Stimulated activated CD8-positive, alpha-beta memory T cell treated with anti-CD3 and anti-CD28 coated beads, Interleukin-15, amount 100 ng/mL, for 1 hour (primary cell): ENCODE measurements around the gene SCN2B.
A peak's percentile ranks its signal among the peaks of the same experiment; 100 is the strongest.
"Not testable (repeated sequence)": the region's sequence is repeated elsewhere in the genome, so short reads cannot be mapped to it uniquely, and the experiment has no call there.

ENCODE experiments used
- DNase-seq: peaks from one replicate; pipeline ENCODE4 v3.0.0-alpha.2; 2020; ENCODE audit warnings: low read depth

The SCN2B gene

DNA sequence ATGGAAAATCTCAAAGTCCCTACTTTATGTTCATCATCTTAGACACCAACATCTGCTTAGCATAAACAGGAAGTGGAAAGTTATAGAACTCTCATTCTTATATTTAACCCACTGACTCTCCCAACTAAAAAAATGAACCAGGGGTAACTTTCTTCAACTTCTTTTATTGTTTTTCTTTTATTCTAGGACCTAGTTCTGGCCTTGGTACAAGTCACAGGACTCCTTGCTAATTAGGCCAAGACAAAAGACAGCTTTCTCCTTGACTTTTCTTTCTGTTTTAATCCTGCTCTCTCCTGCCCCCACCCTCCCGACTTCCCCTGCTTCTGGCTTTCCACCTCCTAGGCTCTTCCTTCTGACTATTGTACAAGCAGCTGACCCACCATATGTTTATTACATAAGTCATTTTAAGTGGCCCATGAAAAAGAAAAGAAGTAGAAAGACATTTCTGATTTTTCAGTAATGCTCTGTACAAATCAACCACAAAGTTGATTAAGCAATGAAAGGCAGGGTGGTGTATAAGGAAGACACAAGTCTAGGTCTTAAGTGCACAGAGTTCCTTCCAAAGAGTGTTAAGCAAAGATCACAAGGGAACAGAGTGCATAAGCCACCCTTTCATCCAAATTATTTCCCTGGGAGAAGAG lies 30.1 kb upstream of the SCN2B start:
- DNase-seq, result no peak

DNA sequence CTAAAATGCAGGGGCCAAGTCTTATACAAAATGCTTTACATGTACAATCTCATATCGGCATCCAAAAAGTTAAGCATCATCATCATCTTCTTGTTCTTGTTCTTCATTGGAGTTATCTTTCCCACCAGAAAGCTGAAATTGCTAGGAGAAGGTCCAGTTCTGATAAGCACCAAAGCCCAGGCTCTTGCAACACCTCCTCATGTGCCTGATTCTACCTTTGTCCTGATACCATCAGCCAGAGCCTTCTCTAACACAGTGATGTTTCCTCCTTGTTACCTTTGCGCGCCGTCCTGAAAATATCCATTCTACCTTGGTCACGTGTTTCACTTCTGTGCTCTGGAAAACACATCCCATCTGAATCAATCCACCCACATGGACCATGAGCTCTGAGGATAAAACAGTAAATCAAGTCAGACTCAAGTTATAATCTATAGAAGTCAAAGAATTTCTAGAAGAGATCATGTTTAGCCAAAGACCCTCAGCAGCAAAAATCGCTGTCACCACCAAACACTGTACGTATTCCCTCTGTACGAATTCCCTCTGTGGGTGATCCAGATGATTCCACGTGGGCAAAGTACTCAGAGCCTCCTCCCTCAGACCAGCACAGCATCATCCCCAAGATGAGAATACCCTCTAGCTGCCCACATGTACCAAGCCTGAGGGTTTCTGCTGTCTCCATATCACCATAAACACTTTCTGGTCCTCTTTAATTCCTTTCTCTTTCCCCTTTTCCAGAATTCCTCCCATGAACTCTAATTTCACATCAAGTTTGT lies 29.4 kb upstream of the SCN2B start:
- no peak for DNase-seq

DNA sequence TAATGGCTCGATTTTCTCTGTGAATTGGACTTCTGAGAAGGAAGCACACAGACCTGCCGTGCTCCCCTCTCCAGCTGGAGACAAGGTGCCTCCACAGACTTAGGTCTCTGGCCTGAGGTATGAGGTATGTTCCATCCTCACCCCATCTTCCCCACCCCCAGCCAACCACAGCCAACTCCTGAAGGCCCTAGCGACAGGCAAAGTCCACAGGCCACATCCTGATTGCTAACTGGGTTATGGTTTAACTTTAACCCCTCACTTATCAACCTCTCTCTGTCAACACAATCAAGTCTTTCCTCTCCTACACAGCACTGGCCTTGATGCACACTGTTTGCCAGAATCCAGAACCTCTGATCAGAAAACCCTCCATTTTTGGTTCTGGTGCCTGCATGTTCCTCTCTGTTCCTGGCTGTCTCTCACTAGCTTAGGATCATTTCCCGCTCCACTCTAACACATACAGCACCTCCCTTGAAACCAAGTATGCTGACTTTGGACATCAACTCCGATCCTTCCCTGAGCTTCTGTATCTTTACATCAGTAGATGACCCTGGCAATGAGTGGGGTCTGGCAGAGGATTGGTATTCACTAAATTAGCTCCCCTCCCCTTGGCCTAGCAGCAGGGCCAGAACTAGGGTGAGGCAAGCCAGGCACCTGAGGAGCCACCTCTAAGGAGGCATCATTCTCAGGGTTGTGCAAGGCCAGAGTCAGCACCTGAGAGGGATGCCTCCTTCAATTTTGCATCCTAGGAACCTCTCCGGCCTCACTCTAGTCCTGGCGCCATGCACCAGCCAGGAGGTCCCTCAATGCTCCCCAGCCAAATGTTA lies 26.4 kb upstream of the SCN2B start:
- DNase-seq, result no peak

DNA sequence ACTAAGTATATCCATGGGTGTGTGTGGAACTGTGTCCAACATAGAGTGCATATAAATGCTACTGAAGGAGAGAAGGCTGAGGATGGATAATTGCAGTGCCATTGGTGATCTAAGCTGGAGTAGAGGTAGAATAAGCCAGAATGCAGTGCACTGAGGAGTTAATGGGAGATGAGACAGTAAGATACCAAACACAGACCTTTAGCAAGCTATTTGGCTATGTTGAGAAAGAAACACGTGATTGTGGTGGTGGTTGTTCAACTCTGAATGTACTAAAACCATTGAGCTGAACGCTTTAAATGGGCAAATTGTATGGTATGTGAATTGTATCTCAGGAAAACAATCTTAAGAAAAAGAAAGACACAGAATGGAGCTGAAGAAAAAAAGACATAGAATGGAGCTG lies 25.5 kb upstream of the SCN2B start:
- no peak for DNase-seq

DNA sequence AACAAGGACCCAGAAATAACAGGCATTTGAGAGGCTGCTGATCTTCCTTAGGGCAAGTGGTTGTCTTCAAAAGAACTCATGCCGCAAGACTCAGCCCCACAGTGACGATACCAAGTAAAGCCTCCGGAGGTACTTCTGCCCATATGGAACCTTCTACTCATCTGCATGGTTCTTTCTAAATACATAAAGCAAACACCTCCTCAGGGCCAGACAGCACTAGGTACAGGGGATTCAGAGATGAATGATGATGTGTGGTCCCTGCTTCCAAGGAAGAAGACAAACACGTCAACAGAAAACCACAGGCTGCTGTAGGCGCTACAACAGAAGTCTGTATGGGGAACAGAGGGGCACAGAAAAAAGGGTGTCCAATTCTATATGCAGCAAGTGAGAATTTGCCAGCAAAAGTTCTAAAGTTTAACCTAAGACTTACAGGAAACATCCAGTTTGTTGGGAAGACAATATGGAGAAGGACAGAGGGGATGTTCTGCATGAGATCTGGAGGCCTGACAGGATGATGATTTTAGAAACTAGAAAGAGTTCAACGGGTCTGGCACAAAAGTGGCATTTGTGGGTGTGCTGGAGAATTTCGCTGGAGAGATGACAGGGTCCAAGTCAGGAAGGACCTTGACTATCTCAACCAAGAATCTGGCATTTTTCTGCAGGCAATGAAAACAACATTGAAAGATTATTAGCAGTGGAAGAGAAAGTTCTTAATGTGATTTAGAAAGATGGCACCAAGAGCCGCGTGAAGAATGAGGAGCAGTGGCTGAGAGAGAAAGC lies 24.7 kb upstream of the SCN2B start:
- DNase-seq, result no peak

DNA sequence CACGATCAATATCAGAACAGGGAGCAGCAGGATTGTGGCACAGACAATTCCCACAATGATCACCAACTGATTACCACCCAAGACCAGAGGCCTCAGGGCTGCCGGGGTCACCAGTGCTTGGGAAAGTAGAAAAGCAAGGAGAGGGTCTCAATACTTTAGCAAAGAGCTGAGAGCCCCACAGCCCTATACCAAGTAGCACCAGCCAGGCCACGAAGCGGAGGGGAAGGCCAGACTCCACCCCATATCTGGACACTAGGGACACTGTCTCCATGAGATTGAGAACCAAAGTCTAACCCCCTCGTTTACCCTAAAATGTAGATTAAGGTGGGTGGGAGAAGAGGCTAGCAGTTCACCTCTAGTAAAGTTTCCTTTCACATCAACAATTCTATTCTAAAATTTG lies 24.1 kb upstream of the SCN2B start:
- no peak for DNase-seq

DNA sequence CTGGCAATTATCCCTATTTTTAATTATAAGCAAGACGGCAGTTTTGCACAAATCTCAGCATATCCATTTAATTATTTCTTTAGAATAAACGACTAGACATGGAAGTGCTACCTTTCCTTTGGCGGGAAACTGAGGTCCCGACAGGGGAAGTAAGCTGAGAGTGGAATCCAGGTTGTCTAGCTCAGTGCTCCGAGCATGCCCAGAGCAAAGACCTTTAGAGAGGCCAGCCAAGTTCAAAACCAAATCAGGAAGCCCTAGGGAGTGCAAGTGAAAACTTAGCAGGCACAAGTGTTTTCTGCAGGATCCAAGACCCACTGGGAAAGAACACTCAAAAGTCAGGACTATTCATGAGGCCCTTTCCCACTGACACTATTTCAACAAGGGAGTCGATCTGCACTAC lies 22.7 kb upstream of the SCN2B start:
- no peak for DNase-seq

DNA sequence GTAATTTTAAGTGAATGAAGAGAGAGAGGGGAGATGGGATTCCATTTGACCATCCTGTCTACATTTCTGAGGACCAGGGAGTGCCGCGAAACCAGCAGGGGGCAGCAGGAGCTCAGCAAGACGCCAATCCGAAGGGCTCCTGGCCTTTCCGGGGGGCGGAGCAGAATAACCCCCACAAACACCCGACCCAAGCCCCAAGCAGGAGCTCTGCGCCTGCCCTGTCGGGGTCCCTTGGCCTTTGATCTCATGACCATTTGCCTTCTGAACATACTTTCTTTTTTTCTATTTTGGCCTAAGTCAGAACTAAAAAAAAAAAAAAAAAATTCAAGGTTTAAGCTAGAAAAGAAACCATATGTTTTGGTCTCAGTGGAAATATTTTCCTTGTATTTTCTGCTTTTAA lies 21.9 kb upstream of the SCN2B start:
- DNase-seq, result peak; percentile 80

DNA sequence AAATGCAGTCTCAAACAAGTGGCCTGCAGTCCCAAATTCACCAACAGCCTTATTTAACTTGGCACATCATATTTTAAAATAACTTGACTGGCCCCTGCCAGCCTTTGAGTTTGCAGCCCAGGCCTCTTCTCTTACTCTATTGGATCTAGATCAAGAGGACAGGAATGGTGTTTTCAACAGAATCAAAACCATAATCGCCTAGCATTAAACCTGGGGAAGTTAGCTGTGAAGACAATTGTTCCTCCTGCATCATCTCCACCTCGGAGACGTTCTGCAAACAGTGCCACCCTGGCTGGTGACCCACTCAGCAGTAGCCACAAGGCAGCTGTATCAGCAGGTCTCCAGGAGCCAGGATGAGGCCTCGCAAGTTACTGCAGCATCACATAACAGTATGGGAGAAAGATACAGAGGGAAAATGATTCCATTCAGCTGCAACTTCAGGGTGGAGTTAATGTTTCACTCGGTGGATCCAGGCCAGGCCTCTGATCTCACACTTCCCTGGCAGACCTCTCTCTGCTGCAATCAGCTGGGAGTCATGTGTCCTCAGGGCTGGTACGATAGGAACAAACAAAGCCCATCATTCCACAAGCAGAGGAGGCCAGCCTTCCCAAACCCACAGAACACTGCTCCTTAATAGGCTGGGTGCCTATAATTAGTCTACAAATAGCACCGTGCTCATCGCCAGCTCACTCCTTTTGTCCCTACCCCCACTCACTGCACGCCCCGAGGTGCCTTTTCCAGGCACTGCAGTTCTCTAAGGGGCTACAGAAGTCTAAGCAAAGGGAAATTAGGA lies 18.6 kb upstream of the SCN2B start:
- no peak for DNase-seq

DNA sequence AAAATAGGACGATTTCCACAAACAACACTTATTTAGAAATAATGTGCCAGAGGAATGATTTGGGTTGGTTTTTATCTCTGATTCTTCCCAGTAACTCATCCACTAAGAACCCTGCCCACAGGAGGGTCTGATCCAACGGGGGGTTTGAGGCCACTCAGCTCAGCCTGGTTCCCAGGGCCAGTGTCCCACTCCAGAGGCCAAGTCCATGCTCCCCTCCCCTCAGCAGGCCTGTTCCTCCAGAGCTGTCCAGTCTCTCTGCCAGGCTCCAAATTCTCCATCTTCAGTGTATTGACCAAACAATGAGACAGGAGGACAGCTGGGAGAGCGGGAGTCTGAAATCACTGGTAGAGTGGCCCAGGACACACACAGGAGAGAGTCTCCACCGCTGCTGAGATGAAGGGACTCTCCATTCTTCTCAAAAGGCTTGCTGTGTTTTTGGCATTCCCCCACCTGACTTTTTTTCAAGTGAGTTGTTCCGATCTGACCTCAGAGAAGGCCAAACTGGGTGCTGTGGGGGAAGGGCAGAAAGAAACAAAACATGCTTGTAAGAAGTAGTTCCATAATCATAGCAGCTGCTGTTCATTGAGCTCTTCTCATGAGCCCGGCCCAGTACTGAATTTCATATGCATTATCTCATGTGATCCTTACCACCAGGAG lies 17.6 kb upstream of the SCN2B start:
- no peak for DNase-seq

DNA sequence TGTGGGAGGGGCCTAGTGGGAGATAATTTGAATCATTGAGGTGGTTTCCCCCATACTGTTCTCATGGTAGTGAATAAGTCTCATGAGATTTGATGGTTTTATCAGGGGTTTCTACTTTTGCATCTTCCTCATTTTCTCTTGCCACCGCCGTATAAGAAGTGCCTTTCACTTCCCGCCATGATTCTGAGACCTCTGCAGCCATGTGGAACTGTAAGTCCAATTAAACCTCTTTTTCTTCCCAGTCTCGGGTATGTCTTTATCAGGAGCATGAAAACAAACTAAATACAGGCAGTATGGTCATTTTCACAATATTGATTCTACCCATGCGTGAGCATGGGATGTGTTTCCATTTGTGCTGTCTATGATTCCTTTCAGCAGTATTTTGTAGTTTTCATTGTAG lies 16.4 kb upstream of the SCN2B start:
- DNase-seq, result not testable (repeated sequence)

DNA sequence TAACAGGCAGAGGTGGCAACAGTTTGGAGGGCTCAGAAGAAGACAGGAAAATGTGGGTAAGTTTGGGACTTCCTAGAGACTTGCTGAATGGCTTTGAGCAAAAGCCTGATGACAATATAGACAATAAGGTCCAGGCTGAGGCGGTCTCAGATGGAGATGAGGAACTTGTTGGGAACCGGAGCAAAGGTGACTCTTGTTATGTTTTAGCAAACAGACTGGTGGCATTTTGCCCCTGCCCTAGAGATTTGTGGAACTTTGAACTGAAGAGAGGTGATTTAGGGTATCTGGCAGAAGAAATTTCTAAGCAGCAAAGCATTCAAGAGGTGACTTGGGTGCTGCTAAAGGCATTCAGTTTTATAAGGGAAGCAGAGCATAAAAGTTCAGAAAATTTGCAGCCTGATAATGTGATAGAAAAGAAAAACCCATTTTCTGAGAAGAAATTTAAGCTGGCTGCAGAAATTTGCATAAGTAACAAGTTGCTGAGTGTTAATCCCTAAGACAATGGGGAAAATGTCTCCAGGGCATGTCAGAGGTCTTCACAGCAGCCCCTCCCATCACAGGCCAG lies 14.6 kb upstream of the SCN2B start:
- DNase-seq, result not testable (repeated sequence)

DNA sequence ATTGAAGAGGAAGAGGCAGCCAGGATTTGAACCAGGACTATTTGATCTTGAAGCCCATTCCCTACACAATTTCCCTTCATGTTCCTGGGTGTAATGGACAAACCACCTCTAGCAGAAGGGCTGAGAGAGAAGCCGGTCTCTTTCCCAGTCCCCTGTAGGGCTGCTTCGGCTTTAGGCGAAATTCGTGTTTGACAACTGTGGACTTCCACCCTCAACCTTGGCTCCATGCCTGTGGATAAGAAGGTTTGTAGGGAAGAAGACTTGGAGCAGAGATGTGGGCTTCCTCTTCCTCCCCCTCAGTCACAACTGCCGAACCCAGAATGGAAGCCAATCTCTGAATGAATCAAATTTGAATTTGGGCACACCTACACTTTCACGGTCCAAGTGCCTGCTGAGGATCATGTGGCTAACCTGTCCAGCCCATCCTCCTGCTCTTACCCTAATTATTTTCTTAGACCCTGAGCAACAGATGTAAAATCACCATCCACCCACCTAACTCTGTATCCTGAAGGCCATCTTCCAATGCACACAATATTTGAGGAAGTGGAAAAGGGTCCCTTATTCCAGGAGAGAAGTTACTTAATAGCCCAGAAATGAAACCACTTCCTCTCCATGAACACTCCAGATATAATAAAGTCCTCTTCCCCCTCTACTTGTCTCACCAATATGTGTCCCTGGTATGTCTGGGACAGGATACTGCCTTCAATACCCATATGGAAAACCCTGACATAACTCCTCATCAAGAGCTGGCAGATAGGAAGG lies 10.1 kb upstream of the SCN2B start:
- DNase-seq, result no peak

DNA sequence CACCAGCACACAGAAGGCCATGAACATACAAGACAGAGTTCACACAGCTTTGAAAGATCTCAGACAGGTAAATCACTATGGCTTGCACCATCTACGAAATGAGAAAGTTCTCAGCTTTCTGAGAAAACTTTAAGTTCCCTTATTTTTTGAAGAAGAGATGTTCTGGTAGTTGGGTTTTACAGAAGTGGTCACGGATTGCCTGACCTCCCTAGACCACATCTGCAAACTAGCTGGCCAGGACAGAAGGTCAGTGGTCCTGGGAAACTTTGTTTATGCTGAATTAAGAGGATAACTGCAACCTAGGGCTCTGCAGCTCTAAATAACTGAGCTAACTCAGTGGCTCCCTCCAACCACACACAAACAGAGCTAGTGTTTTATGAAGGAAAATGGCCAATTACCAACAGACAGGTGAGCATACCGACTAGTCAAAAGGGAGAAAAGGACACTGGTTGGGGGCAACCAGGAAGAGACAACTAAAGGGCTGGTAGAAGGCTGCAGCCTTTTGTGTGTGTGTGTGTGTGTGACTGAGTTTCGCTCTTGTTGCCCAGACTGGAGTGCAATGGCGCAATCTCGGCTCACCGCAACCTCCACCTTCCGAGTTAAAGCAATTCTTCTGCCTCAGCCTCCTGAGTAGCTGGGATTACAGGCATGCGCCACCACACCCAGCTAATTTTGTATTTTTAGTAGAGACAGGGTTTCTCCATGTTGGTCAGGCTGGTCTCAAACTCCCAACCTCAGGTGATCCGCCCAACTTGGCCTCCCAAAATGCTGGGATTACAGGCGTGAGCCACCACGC lies 8.5 kb upstream of the SCN2B start:
- DNase-seq, result no peak

DNA sequence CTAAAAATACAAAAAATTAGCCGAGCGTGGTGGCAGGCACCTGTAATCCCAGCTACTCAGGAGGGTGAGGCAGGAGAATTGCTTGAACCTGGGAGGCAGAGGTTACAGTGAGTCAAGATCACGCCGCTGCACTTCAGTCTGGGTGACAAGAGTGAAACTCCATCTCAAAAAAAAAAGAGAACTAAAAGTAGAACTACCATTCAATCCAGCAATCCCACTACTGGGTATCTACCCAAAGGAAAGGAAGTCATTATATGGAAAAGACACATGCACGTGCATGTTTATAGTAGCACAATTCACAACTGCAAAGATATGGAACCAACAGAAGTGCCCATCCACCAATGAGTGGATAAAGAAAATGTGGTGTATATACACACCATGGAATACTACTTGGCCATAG lies 7.3 kb upstream of the SCN2B start:
- DNase-seq, result not testable (repeated sequence)

DNA sequence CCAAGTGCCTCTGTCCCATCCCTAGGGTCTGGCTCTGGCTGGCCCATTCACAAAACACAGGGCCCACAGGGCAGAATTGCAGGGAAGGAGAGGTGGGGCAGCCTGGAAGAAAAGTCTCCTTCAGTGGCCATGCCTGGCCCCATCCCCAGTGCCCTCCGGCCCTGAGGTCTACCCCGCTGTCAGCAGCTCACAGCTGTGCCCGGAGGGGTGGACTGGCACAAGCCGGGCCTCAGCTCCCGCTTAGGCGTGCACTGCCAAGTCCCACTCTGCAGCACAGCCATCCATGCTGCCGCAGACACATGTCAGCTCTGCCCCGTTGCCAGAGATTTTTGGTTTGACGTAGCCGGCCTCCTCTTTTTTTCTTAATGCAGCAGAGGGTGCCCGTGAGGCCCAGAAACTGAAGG lies 3.9 kb upstream of the SCN2B start:
- DNase-seq, result no peak

DNA sequence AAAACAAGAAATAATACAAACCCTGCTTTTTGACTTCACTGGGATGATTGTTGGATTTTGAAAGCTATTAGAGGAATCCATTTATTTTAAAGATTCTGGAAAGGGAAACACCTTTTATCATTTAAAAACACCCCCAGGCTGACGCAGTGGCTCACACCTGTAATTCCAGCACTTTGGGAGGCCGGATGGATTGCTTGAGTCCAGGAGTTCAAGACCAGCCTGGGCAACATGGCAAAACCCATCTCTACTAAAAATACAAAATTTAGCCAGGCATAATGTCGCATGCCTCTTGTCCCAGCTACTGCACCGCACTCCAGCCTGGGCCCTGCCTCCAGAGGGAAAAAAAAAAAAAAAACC lies 317 bp upstream of the SCN2B start:
- no peak for DNase-seq

DNA sequence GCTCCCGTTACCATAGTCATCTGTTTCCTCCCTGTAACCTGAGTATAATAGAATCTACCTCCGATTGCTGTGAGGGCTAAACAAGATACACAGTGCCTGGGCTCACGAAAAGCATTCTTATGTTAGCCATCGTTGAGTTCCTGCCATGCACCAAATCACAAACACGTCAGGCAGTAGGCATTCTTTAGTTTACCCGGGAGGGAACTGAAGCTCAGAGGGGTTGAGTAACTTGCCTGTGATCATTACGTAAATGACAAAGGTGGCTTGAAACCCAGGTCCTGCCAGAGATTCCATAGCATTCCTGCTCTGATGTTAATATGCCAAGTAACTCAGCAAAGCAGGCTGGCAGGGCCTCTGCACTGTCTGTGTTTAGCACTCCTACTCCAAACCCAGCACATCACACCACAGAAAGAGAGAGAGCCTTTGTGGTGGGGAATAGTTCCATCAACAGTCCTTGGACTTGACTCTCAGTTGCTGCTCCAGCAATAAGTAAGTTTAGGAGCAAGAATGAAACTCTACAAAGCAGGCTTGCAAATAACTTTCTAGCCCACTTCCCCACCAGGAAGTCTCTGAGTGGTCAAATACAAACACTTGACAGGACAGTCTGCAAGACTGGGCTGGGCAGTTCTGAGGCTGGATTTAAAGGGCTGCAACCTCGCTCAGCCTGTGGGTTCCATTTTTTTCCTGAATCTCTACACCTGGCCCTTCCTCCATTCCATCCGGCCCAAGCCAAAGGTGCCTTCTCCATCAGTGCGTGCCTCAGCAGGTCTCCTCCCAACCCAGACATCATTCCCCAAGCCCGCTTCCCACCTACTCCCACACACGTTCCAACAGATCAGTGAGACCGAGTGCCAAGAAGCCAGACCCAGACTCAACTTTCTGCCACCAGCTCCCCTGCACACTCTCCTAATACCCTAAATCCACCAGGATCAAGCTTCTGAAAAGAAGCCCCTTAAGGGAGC lies 1.1 kb downstream of the SCN2B start:
- no peak for DNase-seq
